SHP77 (cell line): Measurements from ENCODE around the gene DGKG.

Source experiments
- DNase-seq, 2 experiments: peaks; one replicate each; lab custom pipeline; 2025; lab: John Stamatoyannopoulos, UW

Gene DGKG

GRCh38 chr3:186318135-186318534 lies 43.9 kb downstream of the DGKG start:
- DNase-seq = no peak

GRCh38 chr3:186317478-186317877 lies 44.6 kb downstream of the DGKG start:
- DNase-seq = no peak

- no peak for DNase-seq
Observed at GRCh38 chr3:186316666-186317260, 45.3 kb downstream of the DGKG start.

GRCh38 chr3:186315581-186316354 lies 46.3 kb downstream of the DGKG start:
- no peak for DNase-seq

GRCh38 chr3:186314896-186315295 lies 47.1 kb downstream of the DGKG start:
- DNase-seq = no peak

GRCh38 chr3:186311441-186311840 lies 50.6 kb downstream of the DGKG start:
- DNase-seq = no peak

GRCh38 chr3:186308549-186308948 lies 53.5 kb downstream of the DGKG start:
- no peak for DNase-seq

- DNase-seq = no peak
Observed at GRCh38 chr3:186307594-186308221, 54.3 kb downstream of the DGKG start.

- DNase-seq = no peak
Observed at GRCh38 chr3:186305286-186305685, 56.7 kb downstream of the DGKG start.

- no peak for DNase-seq
Observed at GRCh38 chr3:186303965-186304364, 58.1 kb downstream of the DGKG start.

- DNase-seq = no peak
Observed at GRCh38 chr3:186299327-186299726, 62.7 kb downstream of the DGKG start.

- peak in 1 of 2 experiments; percentile 40 for DNase-seq
Observed at GRCh38 chr3:186298876-186299275, 63.2 kb downstream of the DGKG start.

GRCh38 chr3:186290796-186291195 lies 71.2 kb downstream of the DGKG start:
- no peak for DNase-seq

GRCh38 chr3:186287711-186288110 lies 74.3 kb downstream of the DGKG start:
- no peak for DNase-seq

GRCh38 chr3:186286114-186286513 lies 75.9 kb downstream of the DGKG start:
- DNase-seq = no peak

GRCh38 chr3:186284661-186285060 lies 77.4 kb downstream of the DGKG start:
- no peak for DNase-seq

- no peak for DNase-seq
Observed at GRCh38 chr3:186284349-186284652, 77.7 kb downstream of the DGKG start.

GRCh38 chr3:186283651-186284348 lies 78.2 kb downstream of the DGKG start:
- DNase-seq = no peak

- DNase-seq = no peak
Observed at GRCh38 chr3:186283096-186283495, 78.9 kb downstream of the DGKG start.

GRCh38 chr3:186281176-186281575 lies 80.9 kb downstream of the DGKG start:
- DNase-seq = no peak

GRCh38 chr3:186280737-186281136 lies 81.3 kb downstream of the DGKG start:
- DNase-seq = no peak

- DNase-seq = no peak
Observed at GRCh38 chr3:186277268-186277909, 84.6 kb downstream of the DGKG start.
